K562 (cell line): ENCODE measurements around the gene CALML4. TPM values are rescaled to one million over a fixed set of nuclear protein-coding genes. Genes with fewer than 3 reads are reported as not detected.
A peak's percentile ranks its signal among the peaks of the same experiment; 100 is the strongest.

Experiments
- ATAC-seq: fragments of 200-7000 bp; cut with Tn5 transposase; 3 replicates; pipeline ENCODE4 v1.9.1; 2020; ENCODE audit warnings: moderate library complexity
- BruUV-seq: library from RNA; stranded (reverse); fragments of 400-500 nt; replicated peaks from 2 replicates; lab custom pipeline; 2021; lab: Mats Ljungman, UMichigan
- CTCF ChIA-PET: fragments of 300-600 bp; formaldehyde crosslinking; extraction: SDS; loops from one replicate; lab custom pipeline; 2021; ENCODE audit warnings: low intra/inter-chr PET ratio; lab: Yijun Ruan, JAX
- POLR2A ChIA-PET: fragments of 300-600, 350-650 bp; sonication (Branson Sonifier 250); formaldehyde crosslinking; extraction: SDS; loops from one replicate; lab custom pipeline; 2021; ENCODE audit warnings: antibody characterized with exemption, inconsistent platforms; lab: Yijun Ruan, JAX
- DNase-seq, 4 experiments: peaks; one replicate each; pipeline versions ENCODE4 v3.0.0 to v3.0.0-alpha.2; 2011 to 2018; ENCODE audit warnings: low spot score in 3 of 4, mixed read lengths in 3 of 4; ENCODE audit errors: extremely low read depth in 1 of 4
- FAIRE-seq: peaks from 2 replicates; lab custom pipeline; 2011; peaks lifted over from hg19 to GRCh38; lab: Jason Lieb, UNC
- H2AFZ ChIP-seq: 2 replicates; pipeline ENCODE4 v1.6.0; 2011; ENCODE audit warnings: low read depth, low read length, control low read depth, inconsistent platforms
- H3K27ac ChIP-seq: fragments of 200-600 bp; 3 replicates; pipeline ENCODE4 v1.8.0; 2011; ENCODE audit warnings: low read depth, mild to moderate bottlenecking, control low read depth, inconsistent platforms, low read length, moderate library complexity, mixed read lengths; ENCODE audit errors: extremely low read depth
- H3K27me3 ChIP-seq, 2 experiments: fragments of 300-600 bp in 1 of 2; 2 replicates in 1 of 2; 3 replicates in 1 of 2; pipeline versions ENCODE4 v1.6.0 to v1.8.0; 2011; ENCODE audit warnings: inconsistent platforms in 2 of 2, low read length in 2 of 2, mild to moderate bottlenecking in 1 of 2, mixed read lengths in 1 of 2, moderate library complexity in 1 of 2; ENCODE audit not compliant: control insufficient read depth in 2 of 2, insufficient read depth in 2 of 2
- H3K36me3 ChIP-seq: fragments of 300-600 bp; 3 replicates; pipeline ENCODE4 v1.8.0; 2011; ENCODE audit warnings: mild to moderate bottlenecking, low read length, inconsistent platforms; ENCODE audit not compliant: control insufficient read depth, insufficient read depth
- H3K4me1 ChIP-seq, 2 experiments: fragments of 200-600 bp in 1 of 2; replicated peaks in 1 of 2; 2 replicates in 1 of 2; 3 replicates in 1 of 2; pipeline versions ENCODE4 v1.5.1 to v1.8.0; 2011; ENCODE audit warnings: inconsistent platforms in 2 of 2, low read length in 2 of 2, mild to moderate bottlenecking in 1 of 2, mixed read lengths in 1 of 2, moderate library complexity in 1 of 2; ENCODE audit not compliant: control insufficient read depth in 2 of 2, insufficient read depth in 2 of 2
- H3K4me2 ChIP-seq: 2 replicates; pipeline ENCODE4 v1.6.1; 2011; ENCODE audit warnings: low read length, control low read depth, inconsistent platforms, mixed read lengths; ENCODE audit not compliant: insufficient read depth
- H3K4me3 ChIP-seq: fragments of 200-600 bp; sonication (generic), shearing (Covaris generic); 2 replicates; pipeline ENCODE4 v1.5.1; 2016; ENCODE audit warnings: control low read depth, inconsistent platforms
- H3K79me2 ChIP-seq: fragments of 200-600 bp; 3 replicates; pipeline ENCODE4 v1.8.0; 2011; ENCODE audit warnings: low read length, inconsistent platforms; ENCODE audit not compliant: control insufficient read depth, insufficient read depth
- H3K9ac ChIP-seq, 2 experiments: 2 replicates each; pipeline versions ENCODE4 v1.6.0 to v1.6.1; 2011; ENCODE audit warnings: low read depth in 2 of 2, low read length in 2 of 2, control low read depth in 1 of 2, inconsistent platforms in 1 of 2, mild to moderate bottlenecking in 1 of 2, mixed read lengths in 1 of 2; ENCODE audit not compliant: insufficient read depth in 1 of 2
- H3K9me1 ChIP-seq: one replicate; pipeline ENCODE4 v1.6.0; 2011; ENCODE audit warnings: inconsistent platforms, mild to moderate bottlenecking, low read length, moderate library complexity; ENCODE audit not compliant: control insufficient read depth, insufficient read depth
- H3K9me3 ChIP-seq: replicated peaks from 2 replicates; pipeline ENCODE4 v1.5.1; 2011; ENCODE audit warnings: low read depth, low read length, inconsistent platforms; ENCODE audit not compliant: control insufficient read depth, insufficient read depth
- H4K20me1 ChIP-seq: replicated peaks from 2 replicates; pipeline ENCODE4 v1.6.1; 2011; ENCODE audit warnings: low read length, inconsistent platforms, mixed read lengths; ENCODE audit not compliant: control insufficient read depth, insufficient read depth
- CBX2 ChIP-seq: fragments of 200-600 bp; sonication (generic); IDR thresholded peaks from one replicate; pipeline ENCODE4 v1.6.1; 2012; ENCODE audit warnings: mild to moderate bottlenecking, low read length, inconsistent platforms; ENCODE audit not compliant: insufficient read depth, poor library complexity, severe bottlenecking
- CHCHD3 ChIP-seq: fragments of 250-450 bp; sonication (Bioruptor Pico); IDR thresholded peaks from 2 replicates; pipeline ENCODE4 v2.1.2; 2022; ENCODE audit warnings: mild to moderate bottlenecking
- MTF1 ChIP-seq: fragments of 250-450 bp; sonication (Bioruptor Pico); IDR thresholded peaks from 2 replicates; pipeline ENCODE4 v1.9.0; 2021; ENCODE audit warnings: moderate library complexity, mild to moderate bottlenecking, inconsistent platforms, borderline replicate concordance
- NCOA4 ChIP-seq: fragments of 450-650 bp; IDR thresholded peaks from 2 replicates; pipeline ENCODE4 v1.6.1; 2018; ENCODE audit warnings: mild to moderate bottlenecking; ENCODE audit not compliant: partially characterized antibody
- PHB2 ChIP-seq: fragments of 450-650 bp; IDR thresholded peaks from 2 replicates; pipeline ENCODE4 v1.6.1; 2017; ENCODE audit warnings: low read depth
- PRPF4 ChIP-seq: fragments of 200-400 bp; formaldehyde crosslinking; IDR thresholded peaks from one replicate; pipeline ENCODE4 v1.6.1; 2017; ENCODE audit warnings: low read length, low read depth, mild to moderate bottlenecking; ENCODE audit not compliant: insufficient read depth, poor library complexity, severe bottlenecking
- RAD51 ChIP-seq: fragments of 450-650 bp; IDR thresholded peaks from 2 replicates; pipeline ENCODE4 v1.7.1; 2016; ENCODE audit warnings: low read depth, mild to moderate bottlenecking, borderline replicate concordance
- SNAPC5 ChIP-seq: fragments of 250-450 bp; sonication (Bioruptor Pico); IDR thresholded peaks from 2 replicates; pipeline ENCODE4 v1.8.0; 2021; ENCODE audit warnings: moderate library complexity, mild to moderate bottlenecking, inconsistent platforms
- THRA ChIP-seq: fragments of 450-650 bp; IDR thresholded peaks from 2 replicates; pipeline ENCODE4 v1.6.1; 2017; ENCODE audit warnings: mild to moderate bottlenecking, moderate library complexity
- TOE1 ChIP-seq, 2 experiments: fragments of 450-650 bp in 1 of 2; sonication (generic) in 1 of 2; formaldehyde crosslinking in 1 of 2; IDR thresholded peaks; 2 replicates each; pipeline versions ENCODE4 v1.7.1 to v1.8.0; 2016 to 2022; ENCODE audit warnings: borderline replicate concordance in 2 of 2, mild to moderate bottlenecking in 2 of 2, antibody characterized with exemption in 1 of 2, inconsistent platforms in 1 of 2, low read depth in 1 of 2, missing genetic modification reagents in 1 of 2, moderate library complexity in 1 of 2
- ZNF263 ChIP-seq: sonication (generic); formaldehyde crosslinking; IDR thresholded peaks from 2 replicates; pipeline ENCODE4 v1.8.0; 2022; ENCODE audit warnings: mild to moderate bottlenecking, missing genetic modification reagents, borderline replicate concordance
- ZNF644 ChIP-seq: fragments of 200-800 bp; sonication (Bioruptor generic); IDR thresholded peaks from 2 replicates; pipeline ENCODE4 v1.6.1; 2016; ENCODE audit warnings: low read depth, missing genetic modification characterization, missing compliant biosample characterization
- WGBS: fragments of 100-300 bp; shearing (Covaris generic); methylation state at CpG from one replicate; pipeline ENCODE4 v1.1.6; 2016; ENCODE audit warnings: low coverage, mixed read lengths; ENCODE audit not compliant: insufficient coverage; ENCODE audit errors: missing lambda C conversion rate; 5-methylcytosine and 5-hydroxymethylcytosine counted together
- in situ Hi-C: fragments of 300-500 bp; cut with MboI; formaldehyde crosslinking; loops from 4 replicates; pipeline ENCODE4 v1.15.0; 2018; ENCODE audit warnings: inconsistent platforms, mixed read lengths
- intact Hi-C: fragments of 100-400 bp; cut with micrococcal nuclease; formaldehyde crosslinking; loops from 2 replicates; pipeline ENCODE4 v1.14.2; 2022
- polyA plus RNA-seq, 8 experiments: library from polyadenylated mRNA; depleted of rRNA in 4 of 8; stranded (reverse) in 5 of 8; unstranded in 3 of 8; fragments of >200 nt; fragmentation: Nextera tagmentation in 2 of 8; fragmentation: Illumina TruSeq in 1 of 8; extraction: Ambion mirVana in 2 of 8; extraction: Trizol in 1 of 8; gene quantifications; 2 replicates each; pipeline versions ENCODE4 v1.2.1 to v1.2.3, GENCODE V29; 2011 to 2014; ENCODE audit warnings: inconsistent platforms in 1 of 8, missing spikeins in 1 of 8
- total RNA-seq, 7 experiments: library from RNA; depleted of rRNA in 6 of 7; stranded (reverse); fragments of >200 nt in 6 of 7; fragmentation: Illumina TruSeq in 2 of 7; extraction: Trizol in 2 of 7; gene quantifications; 2 replicates each; pipeline versions ENCODE4 v1.2.1 to v1.2.3, GENCODE V29; 2011 to 2021; ENCODE audit warnings: low replicate concordance in 1 of 7

CALML4 gene
- total and polyA plus RNA-seq, 9 of the 15 experiments (the other 6 are each of a cell fraction or from before 2014, with no cell fraction given), result 2.8 to 30.6 (median 15.5) TPM

DNA sequence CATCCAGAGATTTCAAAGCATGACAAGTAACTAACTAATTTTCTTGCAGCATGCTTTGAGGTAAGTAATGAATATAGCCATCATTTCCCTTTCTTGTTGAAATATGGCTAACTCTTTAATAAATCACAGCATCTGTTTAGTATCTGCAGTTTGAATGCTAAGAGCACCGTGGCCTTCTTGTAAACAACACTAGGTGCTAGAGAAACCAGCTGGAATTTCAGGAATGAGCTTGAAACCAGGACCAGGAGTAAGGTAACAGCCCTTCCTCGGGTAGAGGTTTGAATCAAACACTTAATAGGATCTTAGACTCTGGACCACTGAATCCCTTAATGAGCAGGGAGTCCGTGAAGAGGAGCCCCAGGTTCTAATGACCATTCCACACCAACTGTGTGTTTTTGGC, 13.6 kb downstream of the CALML4 start:
- in situ Hi-C loops, result no loop called here
- intact Hi-C loops, result no loop called here
- Histone ChIP-seq H3K9me1 (no peaks in the 10 kb centered on the region), H3K4me1 (peaks cover 0 to 3% of the 10 kb centered on the region in 2 experiments; a peak in 1 of 5 replicates), H4K20me1 (no peaks in the 10 kb centered on the region), H3K27me3 (no peaks in the 10 kb centered on the region), H3K4me2 (no peak overlapping the region), H3K27ac (no peak overlapping the region), H2AFZ (no peak overlapping the region), H3K79me2 (no peaks in the 10 kb centered on the region), H3K4me3 (no peak overlapping the region), H3K9ac (no peak overlapping the region), H3K36me3 (peaks cover 83% of the 10 kb centered on the region), H3K9me3 (no peaks in the 10 kb centered on the region)
- FAIRE-seq (peak; percentile 40), ATAC-seq (no peak), DNase-seq (no peak)
- WGBS, result 78% methylated on average over 3 of the region's 3 CpGs
- no peak for TF ChIP-seq MTF1 (CRISPR knock-in tag)
- no peak for TF ChIP-seq CHCHD3
- TF ChIP-seq NCOA4, result no peak
- no peak for TF ChIP-seq SNAPC5 (CRISPR knock-in tag)
- no peak for TF ChIP-seq TOE1 (IDR thresholded peaks at IDR 0.05; ENCODE audit: borderline replicate concordance)
- no peak for TF ChIP-seq TOE1 (CRISPR knock-in tag; IDR thresholded peaks at IDR 0.05; ENCODE audit: borderline replicate concordance, low read depth)
- TF ChIP-seq PHB2, result no peak
- no peak for TF ChIP-seq ZNF263
- TF ChIP-seq RAD51, result no peak
- TF ChIP-seq THRA, result no peak
- no peak for TF ChIP-seq ZNF644
- TF ChIP-seq CBX2, result no peak
- no peak for TF ChIP-seq PRPF4
- BruUV-seq, result no TSS peak
- POLR2A ChIA-PET, result interaction anchor here (0.5 kb wide), 1 partner anchor 21 kb away, joined by 3 read pairs; no protein-coding TSS in a partner anchor
- CTCF ChIA-PET, result no interaction called here
